SK-N-SH treated with all-trans-retinoic acid at 6 μM for 48 hours (cell line): ENCODE measurements around the gene SRPK2.

ENCODE experiments used
- BACH2 ChIP-seq: fragments of 250-450 bp; sonication (Bioruptor Pico); IDR thresholded peaks from 2 replicates; pipeline ENCODE4 v1.9.0; 2021; ENCODE audit warnings: mild to moderate bottlenecking, borderline replicate concordance
- CREB5 ChIP-seq: fragments of 250-450 bp; sonication (Bioruptor Pico); IDR thresholded peaks from 2 replicates; pipeline ENCODE4 v1.5.1; 2020; ENCODE audit warnings: low read depth, mild to moderate bottlenecking, moderate library complexity
- CSRNP3 ChIP-seq: fragments of 250-450 bp; sonication (Bioruptor Pico); IDR thresholded peaks from 2 replicates; pipeline ENCODE4 v1.5.1; 2021; ENCODE audit warnings: mild to moderate bottlenecking, moderate library complexity
- RARB ChIP-seq: fragments of 250-450 bp; sonication (Bioruptor Pico); IDR thresholded peaks from 2 replicates; pipeline ENCODE4 v1.8.0; 2021; ENCODE audit warnings: mild to moderate bottlenecking, moderate library complexity
- TCF4 ChIP-seq: fragments of 250-450 bp; sonication (Bioruptor Pico); IDR thresholded peaks from 2 replicates; pipeline ENCODE4 v1.8.0; 2021; ENCODE audit warnings: mild to moderate bottlenecking, moderate library complexity, borderline replicate concordance
- ZFP3 ChIP-seq: fragments of 250-450 bp; sonication (Bioruptor Pico); IDR thresholded peaks from 2 replicates; pipeline ENCODE4 v1.5.0; 2020; ENCODE audit warnings: mild to moderate bottlenecking, moderate library complexity
- ZFP30 ChIP-seq: fragments of 450-650 bp; formaldehyde crosslinking; IDR thresholded peaks from 2 replicates; pipeline ENCODE4 v1.5.0; 2022; ENCODE audit warnings: mild to moderate bottlenecking, moderate library complexity
- TF ChIP-seq, protein P1 (sequence below): fragments of 250-450 bp; sonication (Bioruptor Pico); IDR thresholded peaks from 2 replicates; pipeline ENCODE4 v1.5.0; 2020; ENCODE audit warnings: mild to moderate bottlenecking, moderate library complexity

DNA sequence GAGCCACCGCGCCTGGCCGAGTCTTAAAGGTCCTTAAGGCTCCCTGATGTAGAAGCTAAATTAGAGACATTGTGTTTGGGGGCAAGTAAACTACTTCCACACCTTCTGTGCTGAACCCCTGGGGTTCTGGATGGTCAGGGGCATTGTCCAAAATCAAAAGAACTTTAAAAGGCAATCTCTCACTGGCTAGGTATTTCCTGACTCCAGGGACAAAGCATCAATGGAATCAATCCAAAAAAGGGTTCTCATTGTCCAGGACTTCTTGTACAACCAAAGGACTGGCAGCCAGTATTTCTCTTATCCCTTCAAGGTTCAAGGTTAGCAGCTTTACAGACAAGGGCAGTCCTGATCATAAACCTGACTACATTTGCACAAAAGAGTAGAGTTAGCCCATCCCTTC, 24.0 kb downstream of the SRPK2 start:
- no peak for TF ChIP-seq BACH2 (CRISPR knock-in tag)
- no peak for TF ChIP-seq CREB5 (CRISPR knock-in tag)
- no peak for TF ChIP-seq ZFP30
- no peak for TF ChIP-seq TCF4 (CRISPR knock-in tag)
- no peak for TF ChIP-seq ZFP3 (CRISPR knock-in tag)
- TF ChIP-seq CSRNP3 (CRISPR knock-in tag) = no peak
- TF ChIP-seq, protein P1, sequence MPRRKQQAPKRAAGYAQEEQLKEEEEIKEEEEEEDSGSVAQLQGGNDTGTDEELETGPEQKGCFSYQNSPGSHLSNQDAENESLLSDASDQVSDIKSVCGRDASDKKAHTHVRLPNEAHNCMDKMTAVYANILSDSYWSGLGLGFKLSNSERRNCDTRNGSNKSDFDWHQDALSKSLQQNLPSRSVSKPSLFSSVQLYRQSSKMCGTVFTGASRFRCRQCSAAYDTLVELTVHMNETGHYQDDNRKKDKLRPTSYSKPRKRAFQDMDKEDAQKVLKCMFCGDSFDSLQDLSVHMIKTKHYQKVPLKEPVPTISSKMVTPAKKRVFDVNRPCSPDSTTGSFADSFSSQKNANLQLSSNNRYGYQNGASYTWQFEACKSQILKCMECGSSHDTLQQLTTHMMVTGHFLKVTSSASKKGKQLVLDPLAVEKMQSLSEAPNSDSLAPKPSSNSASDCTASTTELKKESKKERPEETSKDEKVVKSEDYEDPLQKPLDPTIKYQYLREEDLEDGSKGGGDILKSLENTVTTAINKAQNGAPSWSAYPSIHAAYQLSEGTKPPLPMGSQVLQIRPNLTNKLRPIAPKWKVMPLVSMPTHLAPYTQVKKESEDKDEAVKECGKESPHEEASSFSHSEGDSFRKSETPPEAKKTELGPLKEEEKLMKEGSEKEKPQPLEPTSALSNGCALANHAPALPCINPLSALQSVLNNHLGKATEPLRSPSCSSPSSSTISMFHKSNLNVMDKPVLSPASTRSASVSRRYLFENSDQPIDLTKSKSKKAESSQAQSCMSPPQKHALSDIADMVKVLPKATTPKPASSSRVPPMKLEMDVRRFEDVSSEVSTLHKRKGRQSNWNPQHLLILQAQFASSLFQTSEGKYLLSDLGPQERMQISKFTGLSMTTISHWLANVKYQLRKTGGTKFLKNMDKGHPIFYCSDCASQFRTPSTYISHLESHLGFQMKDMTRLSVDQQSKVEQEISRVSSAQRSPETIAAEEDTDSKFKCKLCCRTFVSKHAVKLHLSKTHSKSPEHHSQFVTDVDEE = no peak
- no peak for TF ChIP-seq RARB (CRISPR knock-in tag)
